OCI-LY3 (cell line): ENCODE measurements around the gene BMPR1B.

ENCODE experiments used
- EZH2phosphoT487 ChIP-seq: fragments of 200-600 bp; shearing (Covaris generic); IDR thresholded peaks from 2 replicates; pipeline ENCODE4 v1.6.1; 2018; ENCODE audit warnings: antibody characterized with exemption, mixed run types, low read depth
- TF ChIP-seq, protein P1 (sequence below): fragments of 200-600, 300-600 bp; sonication (generic); IDR thresholded peaks from 2 replicates; pipeline ENCODE4 v1.5.1; 2014; ENCODE audit warnings: antibody characterized with exemption, low read length, low read depth

DNA sequence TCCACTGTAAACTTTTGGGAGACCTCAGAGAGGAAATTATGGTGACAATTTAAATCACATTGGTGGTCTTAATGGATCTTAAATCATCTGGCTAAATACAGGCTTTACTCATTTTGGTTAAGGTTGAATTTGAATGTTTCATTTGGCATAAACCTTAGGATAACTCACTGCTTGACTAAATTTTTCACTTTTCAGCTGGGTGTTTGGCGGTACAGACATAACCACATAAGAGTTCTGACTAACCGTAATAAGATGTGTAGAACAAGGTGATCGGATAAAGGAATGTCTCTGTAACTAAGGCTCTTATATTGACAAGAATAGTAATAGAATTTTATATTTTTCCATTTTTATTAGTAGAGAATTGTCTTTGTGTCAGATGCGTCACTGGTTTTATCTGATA, 281.0 kb downstream of the BMPR1B start:
- TF ChIP-seq, protein P1, sequence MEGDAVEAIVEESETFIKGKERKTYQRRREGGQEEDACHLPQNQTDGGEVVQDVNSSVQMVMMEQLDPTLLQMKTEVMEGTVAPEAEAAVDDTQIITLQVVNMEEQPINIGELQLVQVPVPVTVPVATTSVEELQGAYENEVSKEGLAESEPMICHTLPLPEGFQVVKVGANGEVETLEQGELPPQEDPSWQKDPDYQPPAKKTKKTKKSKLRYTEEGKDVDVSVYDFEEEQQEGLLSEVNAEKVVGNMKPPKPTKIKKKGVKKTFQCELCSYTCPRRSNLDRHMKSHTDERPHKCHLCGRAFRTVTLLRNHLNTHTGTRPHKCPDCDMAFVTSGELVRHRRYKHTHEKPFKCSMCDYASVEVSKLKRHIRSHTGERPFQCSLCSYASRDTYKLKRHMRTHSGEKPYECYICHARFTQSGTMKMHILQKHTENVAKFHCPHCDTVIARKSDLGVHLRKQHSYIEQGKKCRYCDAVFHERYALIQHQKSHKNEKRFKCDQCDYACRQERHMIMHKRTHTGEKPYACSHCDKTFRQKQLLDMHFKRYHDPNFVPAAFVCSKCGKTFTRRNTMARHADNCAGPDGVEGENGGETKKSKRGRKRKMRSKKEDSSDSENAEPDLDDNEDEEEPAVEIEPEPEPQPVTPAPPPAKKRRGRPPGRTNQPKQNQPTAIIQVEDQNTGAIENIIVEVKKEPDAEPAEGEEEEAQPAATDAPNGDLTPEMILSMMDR = no peak
- no peak for TF ChIP-seq EZH2phosphoT487
